ENCODE data around the gene RNF180.

GRCh38 chr5:64318175-64318574, 152.5 kb downstream of the RNF180 start:
- TF ChIP-seq CTCF (IDR thresholded peaks at IDR 0.05) (no peak), POLR2AphosphoS5 (IDR thresholded peaks at IDR 0.05; ENCODE audit: low read depth, low read length) (no peak), SIN3A (IDR thresholded peaks at IDR 0.05; ENCODE audit: borderline replicate concordance, insufficient read depth, low read depth, low read length) (no peak)

Measured in Panc1 (cell line).